GM18868 (cell line): ENCODE measurements around the gene CTR9.

Source experiments
- ATAC-seq: cut with Tn5 transposase; IDR thresholded peaks from one replicate; pipeline ENCODE4 v1.9.1; 2021; ENCODE audit warnings: mild to moderate bottlenecking, moderate library complexity; ENCODE audit not compliant: unreplicated experiment

Gene CTR9

DNA sequence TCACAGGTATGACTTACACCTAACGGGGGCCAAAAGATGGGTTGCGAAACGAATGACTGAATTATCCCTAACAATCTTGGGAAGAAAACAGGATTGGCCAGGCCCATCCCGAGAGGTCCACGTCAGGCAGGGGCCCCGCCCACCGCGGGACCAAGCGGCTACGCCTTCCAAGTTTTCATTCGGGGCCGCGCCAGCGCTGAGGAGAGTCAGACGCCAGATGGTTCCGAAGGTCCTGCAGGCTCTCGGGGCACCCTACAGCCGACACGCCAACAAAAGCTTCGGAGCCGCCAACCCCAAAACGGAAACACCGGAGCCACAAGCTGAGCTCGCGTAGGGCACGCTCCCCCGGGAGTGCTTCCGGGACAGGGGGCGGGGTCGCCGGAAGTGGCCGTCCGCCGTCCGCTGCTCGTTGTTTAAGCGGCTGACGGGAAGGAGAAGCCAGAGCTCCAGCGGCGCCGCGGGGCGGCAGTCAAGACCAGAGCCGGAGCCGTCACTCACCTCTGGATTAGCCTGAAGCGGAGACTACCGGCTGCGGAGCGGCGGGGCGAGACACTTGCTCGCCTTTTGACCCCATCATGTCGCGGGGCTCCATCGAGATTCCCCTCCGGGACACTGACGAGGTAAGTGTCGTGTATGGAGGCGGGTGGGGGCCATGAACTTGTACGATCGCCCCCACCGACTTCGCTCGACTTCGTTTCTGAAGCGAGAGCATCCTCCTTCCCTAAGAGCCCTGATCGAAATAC, at the start of gene CTR9:
TSS of gene CTR9 (plus strand) at position 409 of the 743 bp plus-strand sequence. CDS start at position 576, 167 bp downstream.
- peak; percentile 85 for ATAC-seq

DNA sequence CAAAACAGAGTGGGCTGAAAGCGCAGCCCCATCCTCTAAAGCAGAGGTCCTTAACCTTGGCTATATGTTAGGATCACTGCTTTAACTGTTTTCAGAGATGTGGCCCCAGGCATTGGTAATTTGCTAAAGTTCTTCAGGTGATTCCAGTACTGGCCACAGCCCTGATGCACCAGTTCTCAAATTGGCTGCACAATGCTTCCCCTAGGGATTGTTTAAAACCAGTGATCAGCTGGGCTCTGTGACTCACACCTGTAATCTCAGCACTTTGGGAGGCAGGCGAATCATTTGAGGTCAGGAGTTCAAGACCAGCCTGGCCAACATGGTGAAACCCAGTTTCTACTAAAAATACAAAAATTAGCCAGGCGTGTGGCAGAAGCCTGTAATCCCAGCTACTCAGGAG, 49.1 kb upstream of the CTR9 start:
- no peak for ATAC-seq

DNA sequence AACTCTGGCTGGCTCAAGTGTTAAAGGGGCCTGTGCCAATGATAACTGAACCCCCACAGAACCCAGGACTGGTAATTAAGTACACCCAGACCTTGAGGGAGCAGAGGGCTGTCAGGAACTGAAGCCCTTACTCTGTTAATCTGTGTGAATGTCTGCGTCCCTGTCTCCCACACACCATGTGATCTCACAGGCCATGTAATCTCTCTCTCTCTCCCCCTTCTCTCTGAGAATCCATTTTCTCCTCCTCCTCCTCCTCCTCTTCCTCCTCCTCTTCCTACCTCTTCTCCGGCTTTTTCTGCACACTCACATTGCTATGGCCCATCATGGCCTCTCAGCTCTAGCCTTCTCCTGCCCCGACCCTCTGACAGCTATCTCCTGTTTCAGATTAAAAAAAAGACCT, 42.9 kb upstream of the CTR9 start:
- ATAC-seq, result no peak

DNA sequence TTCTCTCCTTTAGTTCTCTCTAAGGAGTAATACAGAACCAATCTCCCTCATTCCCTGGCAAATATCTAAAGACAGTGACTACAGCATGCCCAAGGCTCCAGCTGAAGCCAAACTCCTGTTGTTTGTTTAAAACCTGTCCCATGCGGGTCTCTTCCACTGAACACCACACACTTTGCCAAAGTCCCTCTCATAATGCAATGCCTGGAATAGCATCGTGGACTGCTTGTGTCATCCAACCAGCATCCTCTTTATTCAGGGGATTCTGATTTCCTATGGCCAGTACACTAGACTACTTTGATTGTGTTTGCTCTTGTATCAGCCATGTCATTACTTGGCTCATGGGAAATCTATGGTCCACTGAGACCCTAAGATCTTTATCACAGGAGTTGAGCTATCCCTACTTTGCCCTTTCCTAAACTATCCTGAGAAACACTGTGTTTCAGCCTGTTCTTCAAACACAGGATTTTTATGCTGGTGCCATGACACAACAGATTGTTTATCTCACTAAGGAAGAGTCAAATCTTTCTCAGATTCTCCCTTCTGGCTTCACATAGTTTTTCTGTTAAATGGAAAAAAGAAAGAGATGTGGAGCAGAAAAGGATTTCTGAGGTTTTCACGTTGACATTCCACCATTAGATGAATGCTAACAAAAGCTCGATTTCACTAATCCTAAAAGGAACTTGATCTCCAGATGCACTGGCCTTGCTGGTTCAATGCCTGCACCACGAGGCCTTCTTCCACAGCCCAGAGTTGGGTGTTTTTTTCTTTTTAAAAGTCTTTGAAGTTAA, 41.6 kb upstream of the CTR9 start:
- ATAC-seq, result no peak

DNA sequence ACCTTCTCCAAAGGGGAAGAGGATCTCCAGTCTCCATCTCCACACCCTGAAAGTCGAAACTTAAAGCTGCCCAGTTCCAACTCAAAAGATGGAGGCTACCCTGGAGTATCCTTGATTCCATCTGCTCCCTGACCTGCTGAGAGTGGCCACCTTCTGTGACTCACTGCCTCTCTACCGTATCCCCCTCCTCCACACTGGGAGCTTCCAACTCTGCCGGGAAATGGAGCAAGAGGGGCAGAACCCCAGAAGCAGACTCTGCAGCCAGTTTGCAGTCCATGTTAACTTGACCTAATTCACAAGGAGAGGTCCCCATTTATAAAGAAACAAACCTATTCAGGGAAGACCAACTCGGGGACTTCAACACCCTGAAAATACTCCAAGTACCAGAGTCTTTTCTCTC, 35.5 kb upstream of the CTR9 start:
- ATAC-seq, result no peak

DNA sequence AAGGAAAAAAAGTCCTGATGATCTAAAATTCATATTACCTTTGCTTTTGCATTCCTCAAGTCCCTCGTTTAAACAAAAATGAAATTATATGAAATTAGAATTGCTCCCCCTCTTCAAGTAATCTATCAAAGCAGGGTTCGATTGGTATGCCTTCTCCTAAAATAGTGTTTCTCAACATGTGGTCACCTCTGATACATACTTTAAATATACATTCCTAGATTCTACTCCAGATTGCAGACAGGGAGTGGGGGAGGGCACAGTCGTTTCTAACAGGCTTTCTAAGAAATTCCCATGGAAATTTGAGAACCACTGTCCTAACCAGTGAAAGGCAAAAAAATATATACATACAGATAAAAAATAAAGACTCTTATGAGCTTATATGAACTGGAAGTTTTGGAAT, 34.9 kb upstream of the CTR9 start:
- ATAC-seq, result no peak

DNA sequence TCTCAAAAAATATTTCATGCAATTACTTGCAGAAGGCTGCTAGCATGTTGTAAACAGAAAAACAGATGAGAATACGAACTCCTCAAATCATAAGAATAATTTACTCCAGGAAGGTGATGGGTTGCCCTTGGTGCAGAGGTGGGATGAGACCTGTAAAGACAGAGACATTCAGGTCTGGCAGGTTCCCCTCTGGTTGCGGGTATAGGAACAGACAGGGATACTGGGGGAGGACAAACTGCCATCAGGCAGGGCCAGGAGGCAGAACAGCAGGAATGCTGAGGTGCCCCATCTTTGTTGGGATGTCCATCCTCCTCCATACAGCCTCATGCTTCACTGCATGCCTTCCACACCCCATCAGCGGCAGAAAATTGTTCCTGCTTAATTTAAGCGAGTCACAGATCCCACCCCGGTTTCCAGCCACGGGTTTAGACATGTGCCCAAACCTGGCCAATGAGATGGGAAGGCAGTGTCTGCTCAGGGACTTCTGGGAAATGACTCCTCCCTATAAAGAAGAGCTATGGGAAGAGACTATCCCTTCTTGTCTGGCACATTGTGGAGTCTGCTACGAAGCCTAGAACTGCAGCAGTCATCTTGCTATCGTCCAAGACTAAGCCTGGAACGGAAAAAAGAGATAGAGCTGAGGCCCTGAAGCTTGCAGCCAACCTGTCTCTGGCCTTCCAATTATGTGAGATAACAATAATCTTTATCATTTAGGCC, 34.3 kb upstream of the CTR9 start:
- no peak for ATAC-seq

DNA sequence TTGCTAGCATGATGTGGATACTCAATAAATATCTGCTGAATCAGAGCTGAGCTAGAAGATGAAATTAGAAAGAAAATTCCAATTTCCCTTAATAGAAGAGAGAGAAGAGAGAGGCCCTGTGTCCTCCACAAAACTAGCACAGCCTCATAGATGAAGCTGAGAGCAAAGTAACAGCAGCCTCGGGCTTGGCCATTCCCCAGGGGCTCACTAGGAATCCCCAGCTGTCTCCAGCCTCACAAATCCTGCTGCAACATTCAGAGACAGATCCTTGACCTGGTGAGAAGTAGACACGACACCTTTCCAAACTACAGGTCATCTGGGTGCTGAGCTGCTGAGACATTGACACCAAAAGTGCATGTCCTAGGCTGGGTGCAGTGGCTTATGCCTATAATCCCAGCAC, 31.4 kb upstream of the CTR9 start:
- ATAC-seq, result no peak

DNA sequence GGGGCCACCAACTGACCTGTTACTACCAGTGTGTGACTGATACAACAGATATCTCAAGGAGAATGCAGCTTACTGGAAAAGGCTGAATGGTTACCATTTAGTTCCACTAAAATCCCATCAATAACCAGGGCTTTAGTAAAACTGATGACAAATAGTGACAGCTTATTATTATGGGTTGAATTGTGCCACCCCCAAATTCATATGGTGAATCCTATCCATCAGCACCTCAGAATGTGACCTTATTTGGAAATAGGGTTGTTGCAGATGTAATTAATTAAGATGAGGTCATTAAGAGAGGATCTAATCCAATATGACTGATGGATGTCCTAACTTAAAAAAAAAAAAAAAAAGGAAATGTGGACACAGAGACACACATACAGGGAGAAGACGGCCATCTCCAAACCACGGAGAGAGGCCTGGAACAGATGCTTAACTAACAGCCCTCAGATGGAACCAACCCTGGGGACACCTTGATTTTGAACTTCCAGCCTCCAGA, 30.1 kb upstream of the CTR9 start:
- ATAC-seq, result no peak

DNA sequence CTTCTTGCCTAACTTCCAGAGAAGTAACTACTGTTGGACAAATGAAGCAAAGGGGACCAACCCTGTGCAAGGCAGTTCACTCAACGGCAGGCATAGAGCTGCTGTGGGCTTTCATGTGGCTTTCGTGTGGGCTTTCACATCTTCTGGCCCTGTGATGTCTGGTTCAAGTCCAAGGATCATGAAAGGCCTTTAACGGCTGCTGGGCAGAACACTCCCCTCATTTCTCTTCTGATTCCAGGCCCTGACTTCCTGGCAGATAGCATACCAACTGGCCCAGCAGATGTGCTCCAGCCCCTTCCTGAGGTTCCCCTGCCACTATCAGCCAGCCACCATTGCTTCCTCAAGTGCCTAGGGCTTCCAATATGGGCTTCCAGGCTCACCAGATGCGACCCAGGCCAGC, 28.7 kb upstream of the CTR9 start:
- ATAC-seq, result no peak

DNA sequence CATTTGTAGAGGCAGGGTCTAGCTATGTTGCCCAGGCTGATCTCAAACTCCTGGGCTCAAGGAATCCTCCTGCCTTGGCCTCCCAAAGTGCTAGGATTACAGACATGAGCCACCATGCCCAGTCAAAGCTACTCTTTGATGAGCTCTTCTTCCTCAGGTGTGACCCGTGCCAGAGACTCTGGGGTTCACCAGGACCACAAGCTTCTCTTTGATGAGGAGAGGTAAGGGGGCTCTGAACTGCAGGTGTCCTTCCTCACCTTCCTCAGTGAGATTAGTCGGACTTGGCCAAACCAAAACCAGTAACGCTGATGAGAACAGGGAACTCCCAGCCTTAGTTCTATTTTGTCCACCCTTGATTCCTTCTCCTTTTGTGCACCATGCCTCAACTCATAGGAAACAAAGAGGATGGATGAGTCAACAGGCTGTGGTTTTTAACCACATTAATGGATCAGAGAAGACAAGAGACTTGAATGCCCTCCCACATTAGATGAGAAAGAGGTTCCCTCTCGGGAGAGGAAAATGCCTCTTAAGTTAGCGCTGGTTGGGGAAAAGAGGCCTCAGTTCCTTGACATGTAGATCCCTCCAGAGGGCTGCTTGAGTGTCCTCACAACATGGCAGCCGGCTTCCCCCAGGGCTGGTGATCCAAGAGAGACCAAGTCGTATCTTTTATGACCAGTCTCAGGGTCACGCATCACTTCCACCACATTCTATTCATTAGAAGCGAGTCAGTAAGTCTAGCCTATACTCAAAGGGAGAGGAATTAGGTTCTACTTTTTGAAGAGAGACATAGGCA, 25.7 kb upstream of the CTR9 start:
- ATAC-seq, result no peak

DNA sequence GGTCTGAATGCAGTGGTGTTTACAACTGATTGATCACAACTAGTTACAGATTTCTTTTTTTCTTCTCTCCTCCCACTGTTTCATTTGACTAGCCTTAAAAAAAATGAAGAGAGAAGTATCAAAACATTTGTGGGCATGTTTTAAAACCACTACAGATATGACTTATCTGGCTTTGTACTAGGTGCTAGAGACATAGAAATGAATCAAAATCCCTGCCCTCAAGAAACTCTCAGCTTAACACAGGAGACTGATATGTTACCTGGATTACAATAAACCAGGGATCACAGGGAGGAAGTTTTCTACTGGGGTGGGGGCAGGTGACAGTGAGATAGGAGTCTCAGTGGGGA, 25.2 kb upstream of the CTR9 start:
- ATAC-seq, result no peak

DNA sequence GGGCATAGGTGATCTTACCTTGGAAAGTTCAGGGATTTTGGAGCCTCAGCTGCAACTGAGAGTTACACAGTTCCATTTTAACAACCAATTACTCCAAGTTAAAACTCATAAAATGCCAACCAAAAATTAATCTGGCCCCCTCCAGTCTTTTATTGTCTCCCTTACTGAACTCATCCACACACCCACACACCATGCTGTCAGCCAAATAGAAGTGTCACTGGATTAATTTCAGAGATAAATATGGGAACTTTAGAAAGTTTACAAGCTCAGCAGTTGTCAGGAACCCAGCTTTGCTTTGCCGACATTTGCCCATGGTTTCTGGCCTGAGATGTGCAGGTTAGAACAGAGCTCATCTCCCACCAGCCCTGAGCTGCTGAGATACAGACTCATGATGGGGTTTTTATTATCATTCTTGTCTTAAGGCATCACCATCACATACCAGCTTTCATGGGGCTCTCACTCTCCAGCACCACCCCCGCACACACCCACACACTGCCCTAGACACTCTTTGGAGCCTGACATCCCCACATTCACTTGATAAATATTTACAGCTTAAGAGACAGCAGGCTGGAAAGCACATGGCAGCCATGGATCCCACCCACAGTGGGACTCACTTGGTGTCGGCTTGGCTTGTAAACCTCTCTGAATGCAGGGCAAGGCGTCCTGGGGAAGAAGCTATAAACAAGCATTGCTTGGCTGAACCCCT, 23.7 kb upstream of the CTR9 start:
- ATAC-seq, result no peak

DNA sequence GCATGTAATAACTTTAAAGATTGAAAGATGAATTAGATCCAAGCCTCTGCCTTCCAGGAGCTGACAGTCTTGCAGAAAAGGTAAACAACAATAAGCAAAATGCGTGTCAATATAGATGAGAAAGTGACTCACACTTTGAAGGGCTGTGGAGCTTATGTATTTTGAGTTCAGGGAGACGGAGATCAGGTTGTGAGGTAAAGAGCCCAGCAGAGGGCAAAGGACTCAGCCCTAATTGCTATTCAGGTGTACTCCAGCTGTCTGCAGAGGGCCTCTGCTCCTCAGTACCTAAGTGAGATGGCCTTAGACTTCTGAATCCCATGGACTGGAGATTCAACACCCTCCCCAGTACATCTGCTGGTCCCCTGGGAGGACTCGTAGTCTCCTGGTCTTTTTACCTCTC, 22.9 kb upstream of the CTR9 start:
- ATAC-seq, result no peak

DNA sequence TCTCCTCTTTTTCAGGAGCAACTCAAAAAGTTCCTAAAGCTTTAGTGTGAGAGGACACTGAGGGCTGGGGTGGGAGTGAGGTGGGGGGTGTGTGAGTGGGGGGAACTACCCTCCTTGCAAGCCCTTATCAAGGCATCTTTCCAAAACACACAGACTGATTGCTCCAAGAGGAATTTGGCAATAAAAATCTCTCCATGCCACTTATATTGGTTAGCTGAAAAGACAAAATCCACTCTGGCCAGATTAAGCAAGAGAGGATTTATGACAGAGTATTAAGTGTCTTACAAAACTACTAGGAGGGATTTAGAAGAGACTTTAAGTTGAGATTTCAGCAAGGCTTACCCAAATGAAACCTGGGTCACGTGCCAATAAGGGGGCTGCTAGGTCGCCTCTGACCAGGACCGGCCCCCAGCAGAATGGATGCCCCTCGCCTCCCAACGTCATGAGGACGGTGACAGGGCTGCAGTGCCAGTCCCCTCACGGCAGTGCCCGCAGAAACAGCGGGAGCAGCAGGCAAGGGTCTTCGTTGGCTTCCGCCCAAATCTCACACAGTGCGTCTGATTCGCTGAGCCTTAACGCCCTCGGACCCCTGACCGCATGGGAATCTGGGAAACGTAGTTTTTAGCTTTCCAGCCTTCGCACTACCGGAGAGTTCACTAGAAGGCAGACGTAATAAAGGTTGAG, 22.1 kb upstream of the CTR9 start:
- ATAC-seq, result no peak

DNA sequence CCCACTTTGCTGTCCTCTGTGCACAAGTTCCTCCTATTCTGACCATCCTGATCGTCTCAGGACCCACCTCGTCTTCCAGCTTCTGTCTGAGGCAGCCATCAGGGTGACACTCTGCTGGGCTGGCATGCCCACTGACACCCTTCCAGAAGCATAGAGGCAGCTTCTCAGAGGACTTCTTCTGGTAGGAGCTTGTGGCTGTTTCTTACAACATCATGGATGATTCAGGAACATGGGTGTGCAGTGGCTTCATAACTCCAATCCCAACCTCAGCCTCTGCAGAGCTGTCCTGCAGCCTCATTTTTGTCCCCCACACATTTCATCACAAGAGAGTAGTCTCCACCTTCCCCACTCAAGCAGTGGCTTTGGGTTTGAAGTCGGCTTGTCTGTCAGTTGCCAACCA, 20.9 kb upstream of the CTR9 start:
- ATAC-seq, result no peak

DNA sequence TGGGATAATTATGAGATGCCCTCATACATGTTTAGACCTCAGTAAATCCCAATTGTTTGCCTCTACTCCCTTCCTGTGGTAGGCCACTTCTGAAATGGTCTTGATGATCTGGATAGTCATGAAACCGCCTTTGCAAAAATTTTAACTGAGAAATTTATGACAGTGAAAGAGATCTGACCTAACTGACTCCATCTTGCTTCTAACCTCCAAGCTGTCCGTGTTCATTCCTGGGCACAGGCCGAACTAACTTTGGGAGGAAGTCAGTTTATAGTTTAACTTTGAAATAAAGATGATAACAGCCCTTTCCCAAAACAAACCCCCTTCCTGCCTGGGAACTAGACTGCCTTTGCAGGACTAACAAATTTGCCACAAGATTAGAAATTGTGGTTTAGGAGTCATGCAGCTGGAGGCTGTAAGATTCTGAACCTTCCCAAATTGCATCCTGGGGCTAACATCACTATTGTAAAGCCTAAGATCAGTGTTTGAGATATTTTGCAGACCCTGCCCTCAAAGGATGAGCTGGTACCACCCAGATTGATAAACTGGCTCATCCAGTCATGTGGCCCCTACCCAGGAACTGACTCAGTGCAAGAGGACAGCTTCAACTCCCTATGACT, 19.9 kb upstream of the CTR9 start:
- no peak for ATAC-seq

DNA sequence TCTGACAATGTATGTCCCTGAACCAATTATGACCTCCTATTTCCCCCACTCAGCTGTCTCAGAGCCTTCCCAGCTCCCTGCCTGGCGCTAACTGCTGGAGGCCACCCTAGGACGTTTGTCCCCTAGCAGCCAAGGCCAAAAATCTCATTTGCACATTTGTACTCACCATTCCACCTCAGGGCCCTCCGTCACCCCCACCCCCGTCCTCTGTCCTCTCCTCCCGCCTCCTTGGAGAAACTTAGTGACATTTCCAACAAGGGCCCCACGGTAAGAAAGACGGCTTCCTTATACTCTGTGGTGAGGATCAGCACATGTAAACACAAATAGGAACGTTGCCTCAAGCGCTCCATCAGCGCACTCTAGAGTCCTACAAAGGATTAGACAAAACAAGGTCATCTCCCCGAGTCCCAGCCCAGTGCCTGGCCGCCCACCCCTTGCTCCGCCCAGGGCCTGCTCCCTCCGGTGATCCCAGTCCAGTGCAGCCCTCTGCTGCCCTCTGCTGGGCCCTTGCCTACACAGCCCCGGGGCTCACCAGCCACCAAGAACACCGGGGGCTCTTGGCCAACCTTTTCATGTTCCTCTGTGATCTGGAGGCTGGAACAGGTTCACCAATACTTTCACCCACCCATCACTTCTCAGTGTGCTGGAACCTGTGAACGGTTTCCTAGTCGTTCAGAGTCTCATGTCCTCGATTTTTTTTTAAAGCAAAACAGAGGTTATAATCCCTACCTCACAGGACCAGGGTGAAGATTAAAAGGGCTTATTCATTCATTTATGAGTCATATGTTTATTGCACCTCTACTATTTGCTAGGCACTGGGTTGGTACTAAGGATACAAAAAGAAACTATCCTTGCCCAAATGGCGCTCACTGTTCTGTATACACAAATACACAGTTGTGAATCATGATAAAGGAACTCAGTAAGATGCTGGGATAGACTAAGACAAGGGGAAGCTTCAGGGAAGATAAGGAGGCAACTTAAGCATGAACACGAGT, 15.3 kb upstream of the CTR9 start:
- peak; percentile 97 for ATAC-seq
